Neural progenitor cell (in vitro differentiated cells): Measurements from ENCODE around the gene RYR3. TPM values are rescaled to one million over a fixed set of nuclear protein-coding genes. Genes with fewer than 3 reads are reported as not detected.

Source experiments
- DNase-seq: peaks from one replicate; pipeline ENCODE4 v3.0.0-alpha.2; 2016; ENCODE audit warnings: low spot score
- H2AFZ ChIP-seq: fragments of 200-600 bp; sonication (generic); replicated peaks from 2 replicates; pipeline ENCODE4 v1.6.1; 2016; ENCODE audit warnings: antibody characterized with exemption
- H3F3A ChIP-seq: fragments of 200-600 bp; sonication (generic); 2 replicates; pipeline ENCODE4 v1.6.1; 2016; ENCODE audit warnings: antibody characterized with exemption, low read depth
- H3K27ac ChIP-seq: fragments of 200-600 bp; sonication (generic); 2 replicates; pipeline ENCODE4 v1.5.1; 2016; ENCODE audit warnings: mild to moderate bottlenecking
- H3K27me3 ChIP-seq: fragments of 200-600 bp; sonication (generic); 2 replicates; pipeline ENCODE4 v1.6.1; 2016; ENCODE audit warnings: mild to moderate bottlenecking, moderate library complexity
- H3K36me3 ChIP-seq: fragments of 200-600 bp; sonication (generic); 2 replicates; pipeline ENCODE4 v1.5.1; 2016
- H3K4me1 ChIP-seq: fragments of 200-600 bp; sonication (generic); 2 replicates; pipeline ENCODE4 v1.6.1; 2016; ENCODE audit warnings: mixed run types
- H3K4me2 ChIP-seq: fragments of 200-600 bp; sonication (generic); 2 replicates; pipeline ENCODE4 v1.6.1; 2016
- H3K4me3 ChIP-seq: fragments of 200-600 bp; sonication (generic); 2 replicates; pipeline ENCODE4 v1.5.1; 2016
- H3K79me2 ChIP-seq: fragments of 200-600 bp; sonication (generic); 2 replicates; pipeline ENCODE4 v1.6.1; 2016; ENCODE audit warnings: low read depth
- H3K9ac ChIP-seq: fragments of 200-600 bp; sonication (generic); 2 replicates; pipeline ENCODE4 v1.6.1; 2016
- H3K9me3 ChIP-seq: fragments of 200-600 bp; sonication (generic); 2 replicates; pipeline ENCODE4 v1.5.1; 2016; ENCODE audit warnings: low read depth
- H4K20me1 ChIP-seq: fragments of 200-600 bp; sonication (generic); 2 replicates; pipeline ENCODE4 v1.6.1; 2016; ENCODE audit warnings: low read depth
- H3K27ac Mint-ChIP-seq: 3 replicates; pipeline ENCODE4 v1.8.0; 2021; ENCODE audit warnings: mixed read lengths
- H3K27me3 Mint-ChIP-seq: 2 replicates; pipeline ENCODE4 v1.8.0; 2022; ENCODE audit warnings: low read depth, mild to moderate bottlenecking, inconsistent platforms, moderate library complexity, mixed read lengths; ENCODE audit not compliant: insufficient read depth
- H3K36me3 Mint-ChIP-seq: 3 replicates; pipeline ENCODE4 v1.8.0; 2021; ENCODE audit warnings: mixed read lengths
- H3K4me1 Mint-ChIP-seq: 3 replicates; pipeline ENCODE4 v1.8.0; 2021; ENCODE audit warnings: mixed read lengths
- H3K4me3 Mint-ChIP-seq: 3 replicates; pipeline ENCODE4 v1.8.0; 2021; ENCODE audit warnings: mild to moderate bottlenecking, moderate library complexity, mixed read lengths
- H3K9me3 Mint-ChIP-seq: 3 replicates; pipeline ENCODE4 v1.8.0; 2020; ENCODE audit warnings: mixed read lengths
- EZH2 ChIP-seq: fragments of 200-600 bp; sonication (generic); IDR thresholded peaks from 2 replicates; pipeline ENCODE4 v1.6.1; 2017; ENCODE audit warnings: antibody characterized with exemption, mild to moderate bottlenecking, moderate library complexity
- EZH2phosphoT487 ChIP-seq: fragments of 200-600 bp; sonication (generic); IDR thresholded peaks from 2 replicates; pipeline ENCODE4 v1.6.1; 2017; ENCODE audit warnings: antibody characterized with exemption
- total RNA-seq: library from RNA; depleted of rRNA; stranded (reverse); fragments of >200 nt; gene quantifications from 2 replicates; pipeline ENCODE4 v1.2.3, GENCODE V29; 2015; ENCODE audit warnings: low replicate concordance
- TF ChIP-seq, protein P1 (sequence below): fragments of 200-600 bp; sonication (generic); IDR thresholded peaks from 2 replicates; pipeline ENCODE4 v1.5.1; 2017; ENCODE audit warnings: antibody characterized with exemption, mild to moderate bottlenecking

Gene RYR3
- total RNA-seq, 1 donor from 2014 or later = 2.1 TPM

- H3K4me1 ChIP-seq = peaks cover 7% of the 10 kb centered on the region
- H3K4me2 ChIP-seq = no peak overlapping the region
Measured at GRCh38 chr15:33449810-33450209, 139.0 kb downstream of the RYR3 start.

DNA sequence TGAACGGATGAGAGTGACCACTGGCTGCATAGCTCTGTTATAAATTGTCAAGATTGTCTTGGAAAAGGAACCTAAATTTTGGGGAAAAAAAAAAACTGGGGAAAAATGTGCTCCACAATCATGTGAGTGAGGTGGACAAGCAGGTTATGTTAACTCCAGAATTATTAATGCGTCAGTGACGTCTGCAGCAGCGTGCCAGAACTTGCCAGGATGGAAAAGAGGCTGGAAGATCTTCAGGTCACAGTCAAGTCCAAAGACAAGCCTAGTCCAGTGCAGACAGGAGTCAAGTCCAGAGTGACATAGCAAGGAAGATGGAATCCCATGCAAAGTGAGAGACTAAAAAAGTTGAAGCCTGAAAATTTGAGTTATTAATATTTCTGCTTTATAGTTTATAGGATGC, 140.6 kb downstream of the RYR3 start:
- Histone ChIP-seq H4K20me1 (no peaks in the 10 kb centered on the region), H3K4me1 (peaks cover 7% of the 10 kb centered on the region), H3K27me3 (no peaks in the 10 kb centered on the region), H3K36me3 (no peaks in the 10 kb centered on the region), H3K27ac (no peak overlapping the region), H3K9ac (no peak overlapping the region), H3F3A (no peaks in the 10 kb centered on the region), H3K4me2 (no peak overlapping the region), H3K79me2 (no peaks in the 10 kb centered on the region), H3K9me3 (no peaks in the 10 kb centered on the region), H3K4me3 (no peak overlapping the region), H2AFZ (no peak overlapping the region)
- H3K27me3 Mint-ChIP-seq = peaks cover 4% of the 10 kb centered on the region
- no peak for DNase-seq
- TF ChIP-seq EZH2 (no peak), EZH2phosphoT487 (no peak)
- TF ChIP-seq, protein P1, sequence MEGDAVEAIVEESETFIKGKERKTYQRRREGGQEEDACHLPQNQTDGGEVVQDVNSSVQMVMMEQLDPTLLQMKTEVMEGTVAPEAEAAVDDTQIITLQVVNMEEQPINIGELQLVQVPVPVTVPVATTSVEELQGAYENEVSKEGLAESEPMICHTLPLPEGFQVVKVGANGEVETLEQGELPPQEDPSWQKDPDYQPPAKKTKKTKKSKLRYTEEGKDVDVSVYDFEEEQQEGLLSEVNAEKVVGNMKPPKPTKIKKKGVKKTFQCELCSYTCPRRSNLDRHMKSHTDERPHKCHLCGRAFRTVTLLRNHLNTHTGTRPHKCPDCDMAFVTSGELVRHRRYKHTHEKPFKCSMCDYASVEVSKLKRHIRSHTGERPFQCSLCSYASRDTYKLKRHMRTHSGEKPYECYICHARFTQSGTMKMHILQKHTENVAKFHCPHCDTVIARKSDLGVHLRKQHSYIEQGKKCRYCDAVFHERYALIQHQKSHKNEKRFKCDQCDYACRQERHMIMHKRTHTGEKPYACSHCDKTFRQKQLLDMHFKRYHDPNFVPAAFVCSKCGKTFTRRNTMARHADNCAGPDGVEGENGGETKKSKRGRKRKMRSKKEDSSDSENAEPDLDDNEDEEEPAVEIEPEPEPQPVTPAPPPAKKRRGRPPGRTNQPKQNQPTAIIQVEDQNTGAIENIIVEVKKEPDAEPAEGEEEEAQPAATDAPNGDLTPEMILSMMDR = no peak
- peaks cover 10% of the 10 kb centered on the region for H3K4me1 Mint-ChIP-seq
- no peak overlapping the region for H3K4me3 Mint-ChIP-seq
- H3K9me3 Mint-ChIP-seq = no peaks in the 10 kb centered on the region
- H3K36me3 Mint-ChIP-seq = no peaks in the 10 kb centered on the region
- H3K27ac Mint-ChIP-seq = no peak overlapping the region

More at GRCh38 chr15:33449810-33450209, 139.0 kb downstream of the RYR3 start:
- Histone ChIP-seq H3K9me3 (no peaks in the 10 kb centered on the region), H4K20me1 (no peaks in the 10 kb centered on the region), H3K79me2 (no peaks in the 10 kb centered on the region), H2AFZ (no peak overlapping the region), H3K27me3 (no peaks in the 10 kb centered on the region), H3K4me3 (no peak overlapping the region), H3F3A (no peaks in the 10 kb centered on the region), H3K36me3 (no peaks in the 10 kb centered on the region), H3K9ac (no peak overlapping the region), H3K27ac (no peak overlapping the region)
- Mint-ChIP-seq H3K4me1 (peaks cover 9% of the 10 kb centered on the region), H3K4me3 (no peak overlapping the region), H3K27me3 (peaks cover 8% of the 10 kb centered on the region), H3K9me3 (no peaks in the 10 kb centered on the region), H3K36me3 (no peaks in the 10 kb centered on the region), H3K27ac (no peak overlapping the region)
- no peak for DNase-seq
- TF ChIP-seq, protein P1 = no peak
- TF ChIP-seq EZH2 = no peak
- TF ChIP-seq EZH2phosphoT487 = no peak

- Histone ChIP-seq H2AFZ (no peak overlapping the region), H3K4me2 (no peak overlapping the region), H3K4me3 (no peak overlapping the region), H3K36me3 (no peaks in the 10 kb centered on the region), H3K9ac (no peak overlapping the region), H4K20me1 (no peaks in the 10 kb centered on the region), H3F3A (no peaks in the 10 kb centered on the region), H3K79me2 (no peaks in the 10 kb centered on the region), H3K9me3 (no peaks in the 10 kb centered on the region), H3K27ac (no peak overlapping the region), H3K27me3 (no peaks in the 10 kb centered on the region), H3K4me1 (no peaks in the 10 kb centered on the region)
- no peak for DNase-seq
- Mint-ChIP-seq H3K4me1 (peaks cover 5% of the 10 kb centered on the region), H3K4me3 (no peak overlapping the region), H3K27me3 (peaks cover 2% of the 10 kb centered on the region), H3K27ac (no peak overlapping the region), H3K36me3 (no peaks in the 10 kb centered on the region), H3K9me3 (no peaks in the 10 kb centered on the region)
- TF ChIP-seq, protein P1 = no peak
- TF ChIP-seq EZH2phosphoT487 (no peak), EZH2 (no peak)
Measured at GRCh38 chr15:33453761-33454160, 143.0 kb downstream of the RYR3 start.
